H1 (cell line): ENCODE results near the gene PDE1C. TPM values are rescaled to one million over a fixed set of nuclear protein-coding genes. Genes with fewer than 3 reads are reported as not detected.

Experiments
- CTCF ChIA-PET: fragments of 300-600 bp; sonication (Branson Sonifier 250); formaldehyde crosslinking; loops from one replicate; lab custom pipeline; 2021; ENCODE audit not compliant: partially characterized antibody; lab: Charles Lee
- POLR2A ChIA-PET: fragments of 300-600 bp; sonication (Branson Sonifier 250); formaldehyde crosslinking; loops from one replicate; lab custom pipeline; 2021; ENCODE audit warnings: inconsistent platforms; ENCODE audit not compliant: partially characterized antibody; lab: Charles Lee
- DNase-seq, 2 experiments: peaks; one replicate each; pipeline versions ENCODE4 v3.0.0 to v3.0.0-alpha.2; 2010 to 2022; ENCODE audit warnings: low spot score in 2 of 2, low read depth in 1 of 2, mixed read lengths in 1 of 2
- FAIRE-seq: peaks from 2 replicates; lab custom pipeline; 2011; peaks lifted over from hg19 to GRCh38; lab: Jason Lieb, UNC
- H2AFZ ChIP-seq: 2 replicates; pipeline ENCODE4 v1.8.1; 2012; ENCODE audit warnings: low read length, inconsistent platforms
- H2AK5ac ChIP-seq: 2 replicates; pipeline ENCODE4 v1.6.1; 2013; ENCODE audit warnings: low read depth, low read length
- H2BK120ac ChIP-seq: replicated peaks from 2 replicates; pipeline ENCODE3; 2013; ENCODE audit warnings: low read depth, low read length, inconsistent platforms
- H2BK12ac ChIP-seq: 2 replicates; pipeline ENCODE4 v1.6.1; 2013; ENCODE audit warnings: low read depth, low read length
- H2BK15ac ChIP-seq: 2 replicates; pipeline ENCODE4 v1.6.1; 2013; ENCODE audit warnings: low read length
- H2BK20ac ChIP-seq: 2 replicates; pipeline ENCODE4 v1.6.1; 2013; ENCODE audit warnings: low read length
- H2BK5ac ChIP-seq: 2 replicates; pipeline ENCODE4 v1.6.1; 2013; ENCODE audit warnings: low read depth, low read length
- H3K14ac ChIP-seq: 2 replicates; pipeline ENCODE4 v1.6.1; 2013; ENCODE audit warnings: inconsistent platforms; ENCODE audit not compliant: insufficient read length
- H3K18ac ChIP-seq: 2 replicates; pipeline ENCODE4 v1.6.1; 2013; ENCODE audit warnings: low read length; ENCODE audit errors: extremely low read depth
- H3K23ac ChIP-seq: 2 replicates; pipeline ENCODE4 v1.6.1; 2013; ENCODE audit warnings: inconsistent platforms; ENCODE audit not compliant: insufficient read length
- H3K23me2 ChIP-seq: 2 replicates; pipeline ENCODE4 v1.6.1; 2013; ENCODE audit warnings: low read depth, low read length
- H3K27ac ChIP-seq: 2 replicates; pipeline ENCODE4 v1.6.1; 2011; ENCODE audit warnings: low read depth, low read length, inconsistent platforms
- H3K27me3 ChIP-seq, 4 experiments: replicated peaks in 1 of 4; 1 replicate in 1 of 4; 2 replicates in 3 of 4; pipeline versions ENCODE4 v1.6.1 to v1.8.1; 2011 to 2013; ENCODE audit warnings: low read length in 3 of 4, mild to moderate bottlenecking in 3 of 4, inconsistent platforms in 2 of 4, mixed read lengths in 2 of 4, moderate library complexity in 1 of 4; ENCODE audit not compliant: control insufficient read depth in 3 of 4, insufficient read depth in 3 of 4; ENCODE audit errors: extremely low read depth in 1 of 4
- H3K36me3 ChIP-seq, 4 experiments: 2 replicates each; pipeline versions ENCODE4 v1.6.1 to v1.8.1; 2011 to 2013; ENCODE audit warnings: mild to moderate bottlenecking in 4 of 4, low read length in 3 of 4, moderate library complexity in 2 of 4, control low read depth in 1 of 4, inconsistent platforms in 1 of 4; ENCODE audit not compliant: insufficient read depth in 4 of 4, control insufficient read depth in 2 of 4
- H3K4ac ChIP-seq: replicated peaks from 2 replicates; pipeline ENCODE3; 2013; ENCODE audit warnings: low read length, low read depth, mixed read lengths, inconsistent platforms; ENCODE audit not compliant: insufficient read length
- H3K4me1 ChIP-seq, 4 experiments: replicated peaks in 1 of 4; 1 replicate in 1 of 4; 2 replicates in 3 of 4; pipeline versions ENCODE4 v1.6.1 to v1.8.1; 2011 to 2013; ENCODE audit warnings: low read length in 3 of 4, inconsistent platforms in 2 of 4, mixed read lengths in 1 of 4; ENCODE audit not compliant: insufficient read depth in 4 of 4, control insufficient read depth in 3 of 4
- H3K4me2 ChIP-seq, 2 experiments: 2 replicates each; pipeline versions ENCODE4 v1.6.1 to v1.8.1; 2011 to 2013; ENCODE audit warnings: low read depth in 2 of 2, low read length in 2 of 2, control low read depth in 1 of 2, inconsistent platforms in 1 of 2, mild to moderate bottlenecking in 1 of 2; ENCODE audit not compliant: insufficient read depth in 1 of 2
- H3K4me3 ChIP-seq, 4 experiments: fragments of 200-600, 300-600 bp in 1 of 4; sonication (generic), shearing (Covaris generic), sonication (Bioruptor Twin) in 1 of 4; 2 replicates each; pipeline versions ENCODE4 v1.5.1 to v1.8.1; 2011 to 2016; ENCODE audit warnings: low read length in 4 of 4, low read depth in 3 of 4, control low read depth in 2 of 4, inconsistent platforms in 2 of 4, mild to moderate bottlenecking in 2 of 4, mixed read lengths in 1 of 4, moderate library complexity in 1 of 4; ENCODE audit not compliant: insufficient read depth in 2 of 4; ENCODE audit errors: extremely low read depth in 1 of 4
- H3K56ac ChIP-seq: replicated peaks from 2 replicates; pipeline ENCODE3; 2013; ENCODE audit warnings: low read depth, mild to moderate bottlenecking, mixed read lengths, low read length, inconsistent platforms; ENCODE audit not compliant: insufficient read length
- H3K79me1 ChIP-seq: 2 replicates; pipeline ENCODE4 v1.6.1; 2013; ENCODE audit warnings: low read depth, low read length, control low read depth
- H3K79me2 ChIP-seq, 2 experiments: 2 replicates each; pipeline versions ENCODE4 v1.6.1 to v1.8.1; 2012 to 2013; ENCODE audit warnings: low read length in 2 of 2, mild to moderate bottlenecking in 2 of 2, inconsistent platforms in 1 of 2; ENCODE audit not compliant: insufficient read depth in 2 of 2, control insufficient read depth in 1 of 2
- H3K9ac ChIP-seq, 4 experiments: replicated peaks in 1 of 4; 1 replicate in 1 of 4; 2 replicates in 3 of 4; pipeline versions ENCODE4 v1.6.1 to v1.8.1; 2011 to 2013; ENCODE audit warnings: low read depth in 3 of 4, low read length in 3 of 4, control low read depth in 2 of 4, mild to moderate bottlenecking in 2 of 4, moderate library complexity in 2 of 4, inconsistent platforms in 1 of 4; ENCODE audit errors: extremely low read depth in 1 of 4
- H3K9me3 ChIP-seq, 2 experiments: 2 replicates each; pipeline versions ENCODE4 v1.6.1 to v1.8.1; 2012 to 2013; ENCODE audit warnings: mild to moderate bottlenecking in 2 of 2, moderate library complexity in 2 of 2, control low read depth in 1 of 2, inconsistent platforms in 1 of 2, low read depth in 1 of 2, low read length in 1 of 2, mixed read lengths in 1 of 2; ENCODE audit not compliant: insufficient read depth in 2 of 2
- H4K20me1 ChIP-seq, 2 experiments: replicated peaks in 1 of 2; 2 replicates each; pipeline versions ENCODE3 to v1.8.1; 2011 to 2013; ENCODE audit warnings: inconsistent platforms in 2 of 2, low read length in 2 of 2, mild to moderate bottlenecking in 1 of 2; ENCODE audit not compliant: insufficient read depth in 2 of 2, control insufficient read depth in 1 of 2
- H4K5ac ChIP-seq: 2 replicates; pipeline ENCODE4 v1.6.1; 2013; ENCODE audit warnings: low read length, low read depth, mixed read lengths, inconsistent platforms; ENCODE audit not compliant: insufficient read length
- H4K8ac ChIP-seq: 2 replicates; pipeline ENCODE4 v1.8.0; 2013; ENCODE audit warnings: mild to moderate bottlenecking, moderate library complexity, low read length, inconsistent platforms; ENCODE audit not compliant: insufficient read depth; ENCODE audit errors: extremely low read depth
- H4K91ac ChIP-seq: replicated peaks from 2 replicates; pipeline ENCODE3; 2013; ENCODE audit warnings: low read length, mixed read lengths, inconsistent platforms; ENCODE audit not compliant: insufficient read length
- ATF3 ChIP-seq: IDR thresholded peaks from 2 replicates; pipeline ENCODE4 v1.6.1; 2011; ENCODE audit warnings: low read depth, mild to moderate bottlenecking, low read length; ENCODE audit not compliant: insufficient read depth
- CBX8 ChIP-seq: fragments of 300-800, 300-1000 bp; sonication (generic); IDR thresholded peaks from 2 replicates; pipeline ENCODE4 v1.7.1; 2016; ENCODE audit warnings: low read depth, low read length, borderline replicate concordance
- CTCF ChIP-seq, 3 experiments: IDR thresholded peaks; 1 replicate in 2 of 3; 2 replicates in 1 of 3; pipeline versions ENCODE4 v1.5.1 to v1.6.1; 2011; ENCODE audit warnings: low read length in 3 of 3, mild to moderate bottlenecking in 3 of 3, inconsistent platforms in 2 of 3, low read depth in 1 of 3, moderate library complexity in 1 of 3; ENCODE audit not compliant: insufficient read depth in 1 of 3; ENCODE audit errors: control extremely low read depth in 1 of 3
- FOSL1 ChIP-seq: IDR thresholded peaks from 2 replicates; pipeline ENCODE4 v1.6.1; 2011; ENCODE audit warnings: mild to moderate bottlenecking, low read depth, low read length, moderate library complexity; ENCODE audit not compliant: insufficient read depth
- POLR2A ChIP-seq, 2 experiments: IDR thresholded peaks; 1 replicate in 1 of 2; 2 replicates in 1 of 2; pipeline ENCODE4 v1.6.1; 2011; ENCODE audit warnings: low read depth in 2 of 2, low read length in 2 of 2, mild to moderate bottlenecking in 2 of 2; ENCODE audit errors: control extremely low read depth in 1 of 2
- RAD21 ChIP-seq, 2 experiments: IDR thresholded peaks in 1 of 2; conservative IDR thresholded peaks in 1 of 2; 2 replicates each; pipeline ENCODE4 v1.6.1; 2011; ENCODE audit warnings: low read depth in 2 of 2, low read length in 2 of 2, improper control_type of control experiment in 1 of 2, inconsistent platforms in 1 of 2, mild to moderate bottlenecking in 1 of 2, moderate library complexity in 1 of 2
- RFX5 ChIP-seq: IDR thresholded peaks from 2 replicates; pipeline ENCODE4 v1.6.1; 2011; ENCODE audit warnings: low read depth, low read length, improper control_type of control experiment, borderline replicate concordance
- SP1 ChIP-seq: IDR thresholded peaks from 2 replicates; pipeline ENCODE4 v1.6.1; 2011; ENCODE audit warnings: low read depth, low read length
- SP2 ChIP-seq: IDR thresholded peaks from 2 replicates; pipeline ENCODE4 v1.6.1; 2012; ENCODE audit warnings: mild to moderate bottlenecking, low read length, inconsistent platforms
- SRF ChIP-seq: IDR thresholded peaks from 2 replicates; pipeline ENCODE4 v1.6.1; 2011; ENCODE audit warnings: mild to moderate bottlenecking, low read depth, low read length, moderate library complexity
- YY1 ChIP-seq: IDR thresholded peaks from 2 replicates; pipeline ENCODE4 v1.6.1; 2011; ENCODE audit warnings: low read depth, mild to moderate bottlenecking, low read length
- whole genome bisulfite sequencing, 2 experiments: shearing (Covaris generic) in 1 of 2; methylation state at CpG; one replicate each; pipeline versions ENCODE4 v1.1.6 to v1.1.7; 2013 to 2015; ENCODE audit warnings: low lambda C conversion rate in 2 of 2, mixed read lengths in 2 of 2, inconsistent platforms in 1 of 2, low coverage in 1 of 2, missing lambda C conversion rate in 1 of 2; ENCODE audit not compliant: insufficient replicate concordance in 2 of 2, insufficient coverage in 1 of 2, insufficient read length in 1 of 2; ENCODE audit errors: extremely low coverage in 1 of 2, missing lambda C conversion rate in 1 of 2; 5-methylcytosine and 5-hydroxymethylcytosine counted together
- polyA plus RNA-seq, 7 experiments: library from polyadenylated mRNA; depleted of rRNA in 3 of 7; stranded (reverse) in 5 of 7; unstranded in 2 of 7; fragments of >200 nt in 5 of 7; fragments of 200-250 nt in 2 of 7; gene quantifications; 1 replicate in 5 of 7; 2 replicates in 1 of 7; 4 replicates in 1 of 7; pipeline versions ENCODE4 v1.2.1 to v1.2.3, GENCODE V29; 2011 to 2013; ENCODE audit warnings: missing spikeins in 2 of 7, mixed read lengths in 2 of 7
- total RNA-seq: library from RNA; stranded (reverse); fragmentation: NEBNext Ultra II Directional; extraction: Animal tissue kit (Norgen Biotek cat#: 25700); gene quantifications from 2 replicates; pipeline ENCODE4 v1.2.1, GENCODE V29; 2021

The PDE1C gene
- total and polyA plus RNA-seq, 2 of the 8 experiments (the other 6 are each of a cell fraction or from before 2014, with no cell fraction given) = 0.11 to 1.1 TPM

- H3K56ac ChIP-seq = no peak overlapping the region
- no peak overlapping the region for H3K4me2 ChIP-seq
- no peak overlapping the region for H2BK120ac ChIP-seq
- no peak overlapping the region for H2BK12ac ChIP-seq
- H3K9ac ChIP-seq = no peak overlapping the region
- H4K91ac ChIP-seq = no peak overlapping the region
- H3K79me1 ChIP-seq = no peaks in the 10 kb centered on the region
- no peaks in the 10 kb centered on the region for H3K36me3 ChIP-seq
- H4K8ac ChIP-seq = no peak overlapping the region
- no peak overlapping the region for H3K4ac ChIP-seq
- no peak overlapping the region for H2AK5ac ChIP-seq
- H3K4me1 ChIP-seq = peaks cover 0 to 7% (median 5%) of the 10 kb centered on the region in 4 experiments; a peak in 4 of 7 replicates
- no peaks in the 10 kb centered on the region for H4K20me1 ChIP-seq
- peaks cover 0 to 2% (median under 1%) of the 10 kb centered on the region in 4 experiments; a peak in 2 of 7 replicates for H3K27me3 ChIP-seq
- peak; percentile 48 for FAIRE-seq
- ChIA-PET CTCF (interaction anchor here (0.8 to 8.0 kb wide), 17 partner anchors 9 to 413 kb away, joined by 3 to 43 read pairs (median 4); no protein-coding TSS in a partner anchor), POLR2A (interaction anchor here (1.2 kb wide), 1 partner anchor 8 kb away, joined by 4 read pairs; the partner anchor contains the start of gene PDE1C)
- no peaks in the 10 kb centered on the region for H3K23me2 ChIP-seq
- TF ChIP-seq FOSL1 = no peak
- TF ChIP-seq CBX8 = no peak
- TF ChIP-seq RAD21 (IDR thresholded peaks at IDR 0.05 in 1 of 2, conservative IDR thresholded peaks at IDR 0.05 in 1 of 2; ENCODE audit: low read depth in 2 of 2, low read length in 2 of 2) = peak; percentile 64 to 75
- TF ChIP-seq RFX5 = no peak
- TF ChIP-seq SP2 = no peak
- TF ChIP-seq YY1 = peak; percentile 91
- TF ChIP-seq SP1 = no peak
- no peak for TF ChIP-seq SRF
- no peak for TF ChIP-seq POLR2A (IDR thresholded peaks at IDR 0.05; ENCODE audit: control extremely low read depth in 1 of 2, low read depth in 2 of 2, low read length in 2 of 2)
- TF ChIP-seq ATF3 = no peak
- peak; percentile 73 to 88 (median 82) for TF ChIP-seq CTCF (IDR thresholded peaks at IDR 0.05; ENCODE audit: control extremely low read depth in 1 of 3, insufficient read depth in 1 of 3, low read depth in 1 of 3, low read length in 3 of 3)
- DNase-seq = peak in 1 of 2 experiments; percentile 86
- H2BK15ac ChIP-seq = no peak overlapping the region
- H4K5ac ChIP-seq = no peak overlapping the region
- no peaks in the 10 kb centered on the region for H3K79me2 ChIP-seq
- no peak overlapping the region for H3K4me3 ChIP-seq
- H3K14ac ChIP-seq = no peak overlapping the region
- no peak overlapping the region for H2BK20ac ChIP-seq
- no peak overlapping the region for H2BK5ac ChIP-seq
- 54% methylated on average over 5 of the region's 5 CpGs; no CpG with 5 or more reads in 1 of the 2 experiments for WGBS, 2 experiments
- no peak overlapping the region for H3K18ac ChIP-seq
- no peaks in the 10 kb centered on the region for H3K9me3 ChIP-seq
- H2AFZ ChIP-seq = no peak overlapping the region
- no peak overlapping the region for H3K27ac ChIP-seq
- no peak overlapping the region for H3K23ac ChIP-seq
Observed at GRCh38 chr7:32062150-32062549, 8.1 kb downstream of the PDE1C start.
